Left lobe of liver (tissue), 2 donors: Measurements from ENCODE around the gene CPNE7. TPM values are rescaled to one million over a fixed set of nuclear protein-coding genes. Genes with fewer than 3 reads are reported as not detected.
"Not testable (repeated sequence)": the region's sequence is repeated elsewhere in the genome, so short reads cannot be mapped to it uniquely, and the experiment has no call there.

Source experiments
- ATAC-seq: fragments of 200-7000 bp; cut with Tn5 transposase; one replicate; pipeline ENCODE4 v1.9.1; 2020; ENCODE audit warnings: mild to moderate bottlenecking, moderate library complexity
- DNase-seq: peaks from one replicate; pipeline ENCODE4 v3.0.0-alpha.2; 2020; ENCODE audit warnings: low spot score
- total RNA-seq: library from RNA; stranded (reverse); gene quantifications from one replicate; pipeline ENCODE4 v1.2.1, GENCODE V29; 2021
- donor health status: DM: no; HTN: no; CAD: no; lungs with moderate emphysema.
- donor health status: DM: no; HTN: yes; CAD: no.

The CPNE7 gene
- total RNA-seq, 1 donor from 2014 or later, result 0.88 TPM

DNA sequence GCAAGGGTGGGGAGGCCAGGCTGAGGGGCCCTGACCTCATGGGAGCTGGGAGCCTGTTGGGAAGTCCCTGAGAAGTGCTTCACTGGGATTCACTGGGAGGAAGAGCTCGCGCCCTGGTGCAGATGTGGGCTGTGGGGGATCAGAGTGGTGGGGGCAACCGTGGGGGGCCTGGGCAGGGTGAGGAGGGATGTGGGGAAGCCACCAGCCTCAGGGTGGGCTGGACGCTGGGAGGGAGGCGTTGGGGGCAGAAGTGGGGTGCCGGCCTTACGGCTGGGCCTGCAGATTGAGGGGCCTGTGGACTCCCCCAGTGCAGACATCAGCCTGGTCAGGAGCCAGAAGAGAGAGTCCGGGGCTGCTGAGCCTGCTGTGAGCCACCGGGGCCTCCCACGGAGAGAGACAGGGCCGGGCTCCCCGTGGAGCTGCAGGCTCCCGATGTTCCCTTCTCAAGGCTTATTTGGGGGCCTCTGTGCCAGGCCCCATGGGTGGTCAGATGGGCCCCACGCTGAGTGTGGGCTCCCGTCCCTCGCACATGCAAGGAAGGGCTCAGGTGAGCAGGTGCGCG is 45.7 kb downstream of the CPNE7 start:
- ATAC-seq, result no peak
- DNase-seq, result no peak

DNA sequence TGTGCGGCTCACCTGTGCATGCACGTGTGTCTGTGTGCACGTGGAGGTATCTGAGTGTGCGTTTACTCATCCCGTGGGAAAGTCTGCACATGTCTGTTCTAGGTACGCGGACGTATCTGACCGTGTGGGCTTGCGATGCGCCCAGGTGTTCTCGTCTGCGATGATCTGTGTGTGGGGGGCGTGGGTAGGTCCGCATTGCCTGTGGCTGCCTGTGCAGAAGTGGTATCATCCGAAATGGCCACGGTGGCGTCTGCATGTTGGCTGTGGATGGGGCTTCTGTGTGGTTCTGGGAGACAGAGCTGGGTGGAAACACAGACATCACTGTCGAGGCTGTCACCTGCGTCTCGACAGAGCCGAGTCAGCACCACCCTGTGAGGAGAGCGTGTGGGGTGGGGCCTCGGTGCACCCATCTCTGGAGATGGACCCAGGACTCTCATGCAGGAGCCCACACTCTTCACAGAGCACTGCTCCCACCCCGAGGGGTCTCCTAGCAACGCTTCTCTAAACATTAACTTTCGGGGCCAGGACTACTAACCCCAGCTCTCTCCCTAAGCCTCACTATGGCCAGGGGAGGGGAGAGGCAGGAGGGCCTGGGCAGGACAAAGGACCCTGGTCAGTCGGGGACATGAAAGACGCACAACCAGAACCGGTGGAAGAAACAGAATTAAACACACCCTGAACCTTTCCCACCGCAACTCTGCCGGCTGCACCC is 46.3 kb downstream of the CPNE7 start:
- ATAC-seq (no peak), DNase-seq (no peak)

DNA sequence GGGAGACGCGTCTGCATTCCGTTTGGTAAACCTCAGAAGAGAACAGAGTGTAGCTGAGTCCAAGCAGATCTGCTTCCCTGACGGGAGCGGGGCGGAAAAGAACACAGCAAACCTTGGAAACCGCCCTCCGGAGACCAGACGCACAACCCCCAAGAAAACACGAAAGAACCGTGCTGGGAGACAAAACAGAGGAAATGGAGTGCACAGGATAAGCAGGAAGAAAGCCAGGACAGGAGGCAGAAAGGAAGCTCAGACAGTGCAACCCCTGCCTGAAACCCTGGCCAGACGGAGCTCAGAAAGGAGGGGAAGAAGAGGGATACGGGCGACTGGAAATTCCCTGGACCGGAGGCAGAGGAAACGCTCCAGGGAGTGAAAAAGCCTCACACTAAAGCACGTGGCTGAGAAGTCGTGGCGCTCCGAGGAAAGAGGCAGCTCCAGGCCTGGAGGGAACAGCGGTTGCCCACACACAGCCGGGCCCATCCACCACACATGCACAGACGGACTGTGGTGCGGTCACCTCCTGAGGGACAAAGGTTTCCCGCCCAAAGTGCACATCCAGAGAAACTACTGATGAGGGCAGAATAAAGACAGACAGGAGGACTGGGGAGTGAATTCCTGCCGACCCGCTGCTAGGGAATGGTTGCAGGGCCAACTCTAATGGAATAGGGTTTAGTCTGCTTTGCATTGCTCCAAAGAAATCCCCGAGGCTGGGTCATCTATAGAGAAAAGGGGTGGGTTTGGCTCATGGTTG is 48.1 kb downstream of the CPNE7 start:
- DNase-seq (no peak), ATAC-seq (peak; percentile 35)

- ATAC-seq, result no peak
- DNase-seq, result no peak
Measured at GRCh38 chr16:89624777-89625761, 49.5 kb downstream of the CPNE7 start.

GRCh38 chr16:89629827-89630610 is 54.5 kb downstream of the CPNE7 start:
- no peak for ATAC-seq
- no peak for DNase-seq

- DNase-seq, result no peak
- ATAC-seq, result peak; percentile 75
Measured at GRCh38 chr16:89633064-89633631, 57.6 kb downstream of the CPNE7 start.

- DNase-seq, ATAC-seq: not testable (repeated sequence)
Measured at GRCh38 chr16:89634463-89635385, 59.2 kb downstream of the CPNE7 start.

DNA sequence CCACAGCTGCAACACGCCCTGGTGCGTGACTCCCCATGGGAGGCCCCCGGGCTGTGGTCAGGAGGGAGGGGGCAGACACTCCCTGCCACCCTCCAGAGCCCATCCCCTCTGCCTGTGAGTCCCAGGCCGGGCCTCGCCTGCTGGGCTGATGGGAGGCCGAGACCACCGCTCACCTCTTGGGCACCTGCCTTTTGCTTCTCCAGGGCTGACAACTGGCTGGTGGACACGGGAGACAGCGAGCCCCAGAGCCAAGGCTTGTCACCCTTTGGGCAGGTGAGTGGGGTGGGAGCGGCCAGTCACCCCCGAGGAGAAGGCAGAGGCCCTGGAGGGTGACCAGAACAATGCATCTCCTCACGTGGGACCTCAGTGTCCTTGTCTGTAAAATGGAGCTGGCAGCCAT is 61.1 kb downstream of the CPNE7 start:
- no peak for ATAC-seq
- no peak for DNase-seq

- no peak for ATAC-seq
- DNase-seq, result no peak
Measured at GRCh38 chr16:89637379-89637778, 61.8 kb downstream of the CPNE7 start.

GRCh38 chr16:89638455-89638854 is 62.9 kb downstream of the CPNE7 start:
- ATAC-seq (no peak), DNase-seq (no peak)

DNA sequence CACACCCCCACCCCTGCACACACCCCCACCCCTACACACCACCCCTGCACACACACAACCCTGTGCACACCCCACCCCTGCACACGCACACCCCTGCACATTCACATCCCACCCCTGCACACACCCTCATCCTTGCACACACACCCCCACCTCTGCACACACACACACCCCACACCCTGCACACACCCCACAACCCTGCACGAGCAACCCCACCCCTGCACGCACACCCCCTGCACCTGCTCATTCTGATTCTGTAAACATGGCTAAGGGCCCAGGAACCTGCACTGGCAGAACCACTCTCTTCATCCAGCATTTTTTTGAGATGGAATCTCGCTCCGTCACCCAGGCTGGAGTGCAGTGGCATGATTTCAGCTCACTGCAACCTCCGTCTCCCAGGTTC is 63.8 kb downstream of the CPNE7 start:
- ATAC-seq, result no peak
- DNase-seq, result no peak

- DNase-seq, result no peak
Measured at GRCh38 chr16:89641458-89642119, 66.0 kb downstream of the CPNE7 start.

GRCh38 chr16:89642574-89642973 is 67.0 kb downstream of the CPNE7 start:
- no peak for DNase-seq
- no peak for ATAC-seq

More at GRCh38 chr16:89641458-89642119, 66.0 kb downstream of the CPNE7 start:
- ATAC-seq, result no peak

DNA sequence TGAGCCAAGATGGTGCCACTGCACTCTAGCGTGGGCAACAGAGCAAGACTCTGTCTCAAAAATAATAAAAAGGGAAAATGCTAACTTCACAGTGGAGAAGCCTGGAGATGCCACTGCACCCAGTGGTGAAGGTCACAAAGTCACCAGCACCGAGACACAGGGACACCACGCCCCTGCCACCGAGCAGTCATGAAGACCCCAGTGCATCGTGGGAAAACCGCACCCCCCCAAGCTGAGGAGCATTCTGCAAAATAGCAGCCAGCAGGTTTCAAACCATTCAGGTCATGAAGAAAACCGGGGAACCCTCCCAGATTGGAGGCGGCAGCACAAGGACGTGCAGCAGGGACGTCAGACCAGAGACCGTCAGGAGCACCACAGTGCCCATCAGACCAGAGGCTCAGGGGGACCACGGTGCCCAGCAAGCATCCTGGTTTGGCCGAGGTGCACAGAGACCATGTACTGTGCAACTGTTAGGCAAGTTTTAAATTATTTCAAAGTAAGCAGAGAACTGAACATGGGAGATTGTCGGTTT is 68.3 kb downstream of the CPNE7 start:
- ATAC-seq, result no peak
- DNase-seq, result no peak

- no peak for ATAC-seq
- no peak for DNase-seq
Measured at GRCh38 chr16:89645122-89645521, 69.6 kb downstream of the CPNE7 start.

DNA sequence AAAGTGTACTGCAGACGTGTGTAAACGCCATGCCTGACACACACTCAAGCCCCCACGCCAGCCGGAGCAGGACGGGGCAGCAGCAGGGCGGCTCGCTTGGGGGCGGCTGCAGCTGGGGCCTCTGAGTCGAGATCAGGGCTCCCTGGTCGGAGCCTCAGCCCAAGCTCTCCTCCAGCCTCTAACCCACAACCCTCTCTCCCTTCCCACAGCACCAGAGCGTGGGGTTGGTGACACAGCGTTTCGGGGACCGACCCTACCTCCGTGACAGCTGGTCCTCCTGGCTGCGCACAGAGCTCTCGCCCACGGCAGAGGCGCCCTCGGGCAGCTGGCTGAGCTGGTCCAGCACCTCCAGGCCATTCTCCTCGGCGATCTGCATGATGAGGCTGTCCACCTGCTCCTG is 70.7 kb downstream of the CPNE7 start:
- ATAC-seq (no peak), DNase-seq (no peak)
